Measurements from ENCODE around the gene CEP170B.

DNA sequence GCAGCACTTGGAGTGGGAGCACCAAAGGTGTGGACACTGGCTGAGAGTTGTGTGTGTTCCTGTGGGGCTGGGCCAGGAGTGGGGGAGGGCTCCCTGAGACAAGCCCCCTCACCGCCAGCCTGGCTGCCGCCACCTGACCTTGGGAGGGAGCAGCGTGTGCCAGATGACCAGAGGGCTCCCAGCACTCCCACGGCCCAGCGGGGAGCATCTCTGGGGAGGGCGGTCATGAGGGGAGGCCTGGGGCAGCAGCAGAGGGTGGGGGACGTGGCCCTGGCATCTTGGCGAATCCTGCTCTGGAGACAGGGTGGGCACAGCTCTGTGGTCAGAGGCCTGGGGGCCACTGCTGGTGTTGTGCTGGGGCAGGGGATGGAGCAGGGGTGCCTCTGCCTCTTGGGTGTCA, 10.7 kb downstream of the CEP170B start:
- TF ChIP-seq, protein P1, sequence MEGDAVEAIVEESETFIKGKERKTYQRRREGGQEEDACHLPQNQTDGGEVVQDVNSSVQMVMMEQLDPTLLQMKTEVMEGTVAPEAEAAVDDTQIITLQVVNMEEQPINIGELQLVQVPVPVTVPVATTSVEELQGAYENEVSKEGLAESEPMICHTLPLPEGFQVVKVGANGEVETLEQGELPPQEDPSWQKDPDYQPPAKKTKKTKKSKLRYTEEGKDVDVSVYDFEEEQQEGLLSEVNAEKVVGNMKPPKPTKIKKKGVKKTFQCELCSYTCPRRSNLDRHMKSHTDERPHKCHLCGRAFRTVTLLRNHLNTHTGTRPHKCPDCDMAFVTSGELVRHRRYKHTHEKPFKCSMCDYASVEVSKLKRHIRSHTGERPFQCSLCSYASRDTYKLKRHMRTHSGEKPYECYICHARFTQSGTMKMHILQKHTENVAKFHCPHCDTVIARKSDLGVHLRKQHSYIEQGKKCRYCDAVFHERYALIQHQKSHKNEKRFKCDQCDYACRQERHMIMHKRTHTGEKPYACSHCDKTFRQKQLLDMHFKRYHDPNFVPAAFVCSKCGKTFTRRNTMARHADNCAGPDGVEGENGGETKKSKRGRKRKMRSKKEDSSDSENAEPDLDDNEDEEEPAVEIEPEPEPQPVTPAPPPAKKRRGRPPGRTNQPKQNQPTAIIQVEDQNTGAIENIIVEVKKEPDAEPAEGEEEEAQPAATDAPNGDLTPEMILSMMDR (IDR thresholded peaks at IDR 0.05) = no peak
- TF ChIP-seq POLR2AphosphoS5 (IDR thresholded peaks at IDR 0.05) (no peak), POLR2A (IDR thresholded peaks at IDR 0.05) (no peak)
